ENCODE data around the gene C3orf49.

DNA sequence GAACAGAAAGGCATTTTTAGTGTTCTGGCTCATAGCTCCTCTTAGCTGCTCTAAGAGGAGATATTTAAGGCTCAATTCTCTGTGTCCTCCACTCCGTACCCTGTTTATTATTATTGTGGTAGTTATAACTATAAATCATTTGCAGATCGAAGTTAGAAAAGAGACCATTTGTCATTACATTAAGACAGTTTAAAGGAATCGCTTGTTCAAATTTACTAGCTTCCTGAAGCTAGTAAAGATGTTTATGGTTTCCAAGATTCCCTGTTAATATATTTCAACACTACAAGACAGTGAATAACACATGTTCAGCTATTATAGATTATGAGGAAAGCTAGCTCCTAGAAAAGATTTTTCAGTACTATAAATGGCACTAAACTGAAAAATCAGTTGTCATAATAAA, 57.2 kb downstream of the C3orf49 start:
- TF ChIP-seq, protein P1, sequence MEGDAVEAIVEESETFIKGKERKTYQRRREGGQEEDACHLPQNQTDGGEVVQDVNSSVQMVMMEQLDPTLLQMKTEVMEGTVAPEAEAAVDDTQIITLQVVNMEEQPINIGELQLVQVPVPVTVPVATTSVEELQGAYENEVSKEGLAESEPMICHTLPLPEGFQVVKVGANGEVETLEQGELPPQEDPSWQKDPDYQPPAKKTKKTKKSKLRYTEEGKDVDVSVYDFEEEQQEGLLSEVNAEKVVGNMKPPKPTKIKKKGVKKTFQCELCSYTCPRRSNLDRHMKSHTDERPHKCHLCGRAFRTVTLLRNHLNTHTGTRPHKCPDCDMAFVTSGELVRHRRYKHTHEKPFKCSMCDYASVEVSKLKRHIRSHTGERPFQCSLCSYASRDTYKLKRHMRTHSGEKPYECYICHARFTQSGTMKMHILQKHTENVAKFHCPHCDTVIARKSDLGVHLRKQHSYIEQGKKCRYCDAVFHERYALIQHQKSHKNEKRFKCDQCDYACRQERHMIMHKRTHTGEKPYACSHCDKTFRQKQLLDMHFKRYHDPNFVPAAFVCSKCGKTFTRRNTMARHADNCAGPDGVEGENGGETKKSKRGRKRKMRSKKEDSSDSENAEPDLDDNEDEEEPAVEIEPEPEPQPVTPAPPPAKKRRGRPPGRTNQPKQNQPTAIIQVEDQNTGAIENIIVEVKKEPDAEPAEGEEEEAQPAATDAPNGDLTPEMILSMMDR (IDR thresholded peaks at IDR 0.05), result no peak
- TF ChIP-seq POLR2A (IDR thresholded peaks at IDR 0.05), result no peak

Measured in lower leg skin (tissue), 3 donors.